ENCODE data around the gene PDE6D. TPM values are rescaled to one million over a fixed set of nuclear protein-coding genes. Genes with fewer than 3 reads are reported as not detected.

The PDE6D gene
- total RNA-seq, 4 donors from 2014 or later, result 13.0 to 25.3 (median 18.1) TPM

DNA sequence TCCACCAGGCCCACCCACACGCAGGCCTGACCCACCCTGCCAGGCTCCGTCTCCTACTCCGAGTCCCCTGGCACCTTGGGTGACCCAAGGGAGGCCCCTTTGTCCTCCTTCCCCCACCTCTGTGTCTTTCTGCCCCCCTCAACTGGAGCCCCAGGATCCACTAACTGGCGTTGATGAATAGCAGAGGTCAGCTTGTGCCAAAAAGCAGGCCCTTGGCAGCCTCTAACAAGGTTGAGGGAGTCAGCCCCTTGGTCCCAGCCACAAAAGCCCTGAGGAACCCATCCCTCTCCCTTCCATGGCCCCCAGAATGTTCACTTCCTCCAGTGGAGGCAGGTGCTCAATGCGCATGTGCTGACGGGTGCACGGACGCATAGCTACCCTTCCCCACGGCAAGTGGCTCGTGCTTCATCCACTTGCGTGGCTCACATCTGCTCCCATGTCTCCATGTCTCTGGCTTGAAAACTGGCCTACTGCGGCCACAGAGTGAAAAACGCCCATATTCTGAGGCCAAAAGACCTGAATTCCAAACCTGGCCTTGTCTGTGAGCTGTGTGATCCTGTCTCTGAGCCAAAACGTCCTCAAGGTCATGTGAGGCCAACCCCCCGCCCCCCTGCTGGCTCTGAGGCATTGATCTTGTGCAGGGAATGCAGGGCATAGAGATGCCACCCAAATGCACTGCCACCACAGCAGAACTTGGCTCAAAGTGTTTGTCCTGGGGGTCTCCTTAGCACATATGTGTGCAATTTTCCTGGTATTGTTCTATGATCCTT is 91.8 kb downstream of the PDE6D start:
- intact Hi-C loops (cut with DNase I; ENCODE audit: low total_unique reads), result no loop called here
- TF ChIP-seq POLR2A (IDR thresholded peaks at IDR 0.05), result no peak
- no peak overlapping the region for H3K4me3 ChIP-seq (ENCODE audit: low read depth, poor library complexity, severe bottlenecking)
- no peak for DNase-seq (ENCODE audit: low spot score in 2 of 2)
- WGBS, 2 donors, result 84 to 88% methylated on average over 14 to 15 of the region's 15 CpGs

DNA sequence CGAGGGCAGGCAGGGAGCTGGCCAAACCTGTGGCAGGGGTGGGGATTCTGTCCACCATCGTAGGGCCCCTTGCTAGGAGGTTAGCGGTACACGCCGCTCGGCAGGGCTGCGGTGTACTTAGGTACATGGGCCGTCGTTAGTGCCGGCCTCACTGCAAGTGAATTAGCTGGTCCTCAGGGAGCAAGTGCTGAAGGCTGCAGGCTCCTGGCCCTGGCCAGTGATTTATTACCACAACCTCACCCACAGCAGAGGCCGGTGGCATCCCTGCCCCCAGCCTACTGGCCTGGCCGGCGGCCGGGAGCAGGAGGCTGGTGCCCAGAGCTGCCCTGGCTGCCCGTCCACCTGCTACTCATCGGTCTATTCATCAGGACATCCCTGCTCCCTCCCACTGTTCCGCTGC is 92.4 kb downstream of the PDE6D start:
- TF ChIP-seq, protein P1, sequence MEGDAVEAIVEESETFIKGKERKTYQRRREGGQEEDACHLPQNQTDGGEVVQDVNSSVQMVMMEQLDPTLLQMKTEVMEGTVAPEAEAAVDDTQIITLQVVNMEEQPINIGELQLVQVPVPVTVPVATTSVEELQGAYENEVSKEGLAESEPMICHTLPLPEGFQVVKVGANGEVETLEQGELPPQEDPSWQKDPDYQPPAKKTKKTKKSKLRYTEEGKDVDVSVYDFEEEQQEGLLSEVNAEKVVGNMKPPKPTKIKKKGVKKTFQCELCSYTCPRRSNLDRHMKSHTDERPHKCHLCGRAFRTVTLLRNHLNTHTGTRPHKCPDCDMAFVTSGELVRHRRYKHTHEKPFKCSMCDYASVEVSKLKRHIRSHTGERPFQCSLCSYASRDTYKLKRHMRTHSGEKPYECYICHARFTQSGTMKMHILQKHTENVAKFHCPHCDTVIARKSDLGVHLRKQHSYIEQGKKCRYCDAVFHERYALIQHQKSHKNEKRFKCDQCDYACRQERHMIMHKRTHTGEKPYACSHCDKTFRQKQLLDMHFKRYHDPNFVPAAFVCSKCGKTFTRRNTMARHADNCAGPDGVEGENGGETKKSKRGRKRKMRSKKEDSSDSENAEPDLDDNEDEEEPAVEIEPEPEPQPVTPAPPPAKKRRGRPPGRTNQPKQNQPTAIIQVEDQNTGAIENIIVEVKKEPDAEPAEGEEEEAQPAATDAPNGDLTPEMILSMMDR (IDR thresholded peaks at IDR 0.05), result no peak
- TF ChIP-seq POLR2A (IDR thresholded peaks at IDR 0.05), result no peak
- intact Hi-C loops (cut with DNase I; ENCODE audit: low total_unique reads), result no loop called here
- no peak for DNase-seq (ENCODE audit: low spot score in 2 of 2)
- H3K4me3 ChIP-seq (ENCODE audit: low read depth, poor library complexity, severe bottlenecking), result no peak overlapping the region
- WGBS, 2 donors, result 91% methylated on average over 14 to 17 of the region's 17 CpGs

DNA sequence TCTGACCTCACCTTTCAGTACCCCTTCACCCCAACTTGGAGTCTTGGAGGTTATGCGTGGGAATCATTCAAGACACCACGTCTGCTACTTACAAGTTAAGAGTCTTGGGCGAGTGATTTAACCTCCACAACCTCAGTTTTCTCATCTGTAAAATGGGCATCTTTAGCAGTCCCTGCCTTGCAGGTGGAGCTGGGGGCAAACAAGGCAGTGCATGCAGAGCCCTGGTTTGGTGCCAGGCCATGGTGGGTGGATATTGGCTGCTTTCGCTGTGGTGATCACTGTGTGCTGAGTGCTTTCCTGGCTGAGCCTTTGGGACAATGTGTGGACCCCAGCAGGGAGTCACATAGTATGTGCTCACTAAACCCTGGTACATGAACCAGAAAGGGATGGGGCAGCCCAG is 93.1 kb downstream of the PDE6D start:
- no peak for TF ChIP-seq POLR2A (IDR thresholded peaks at IDR 0.05)
- TF ChIP-seq, protein P1 (IDR thresholded peaks at IDR 0.05), result no peak
- no peak for DNase-seq (ENCODE audit: low spot score in 2 of 2)
- WGBS, 2 donors, result 87 to 95% methylated on average over 4 of the region's 4 CpGs
- intact Hi-C loops (cut with DNase I; ENCODE audit: low total_unique reads), result no loop called here
- no peak overlapping the region for H3K4me3 ChIP-seq (ENCODE audit: low read depth, poor library complexity, severe bottlenecking)

DNA sequence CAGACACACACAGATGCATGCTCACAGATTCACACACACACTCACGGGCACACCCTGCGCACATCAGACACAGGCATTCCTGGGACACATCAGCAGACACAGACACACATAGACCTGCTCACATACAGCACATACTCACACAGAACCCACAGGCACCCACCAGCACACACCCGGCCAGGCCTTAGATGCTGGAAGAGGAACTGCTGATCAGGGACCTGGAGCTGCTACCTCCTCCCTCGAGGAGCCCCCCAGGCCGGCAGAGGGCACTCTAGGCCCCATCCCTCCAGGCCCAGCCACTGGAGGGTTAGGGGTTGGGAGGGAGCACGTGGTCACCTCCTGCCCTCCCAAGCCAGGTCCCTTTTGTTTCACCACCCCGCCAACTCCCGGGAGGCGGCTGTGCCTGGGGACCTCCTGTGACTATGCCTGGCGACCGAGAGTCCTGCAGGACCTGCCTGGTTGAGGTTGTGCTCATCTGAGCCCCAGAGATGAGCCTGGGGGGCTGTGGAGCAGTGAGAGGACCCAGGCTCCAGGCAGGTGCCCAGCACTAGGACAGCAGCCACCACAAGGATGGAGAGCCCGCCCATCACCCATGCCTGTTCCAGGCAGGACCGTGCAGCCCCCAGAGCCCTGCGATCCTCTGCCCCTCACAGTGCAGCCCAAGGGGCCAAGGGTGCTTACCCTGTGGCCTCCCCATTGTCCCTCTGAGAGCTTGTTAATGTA is 93.8 kb downstream of the PDE6D start:
- WGBS, 2 donors, result 47 to 55% methylated on average over 12 to 14 of the region's 14 CpGs
- peak in 1 of 2 donors; percentile 90 for DNase-seq (ENCODE audit: low spot score in 2 of 2)
- TF ChIP-seq, protein P1 (IDR thresholded peaks at IDR 0.05), result peak in 1 of 3 donors; percentile 6
- no peak for TF ChIP-seq POLR2A (IDR thresholded peaks at IDR 0.05)
- H3K4me3 ChIP-seq (ENCODE audit: low read depth, poor library complexity, severe bottlenecking), result no peak overlapping the region
- intact Hi-C loops (cut with DNase I; ENCODE audit: low total_unique reads), result no loop called here

DNA sequence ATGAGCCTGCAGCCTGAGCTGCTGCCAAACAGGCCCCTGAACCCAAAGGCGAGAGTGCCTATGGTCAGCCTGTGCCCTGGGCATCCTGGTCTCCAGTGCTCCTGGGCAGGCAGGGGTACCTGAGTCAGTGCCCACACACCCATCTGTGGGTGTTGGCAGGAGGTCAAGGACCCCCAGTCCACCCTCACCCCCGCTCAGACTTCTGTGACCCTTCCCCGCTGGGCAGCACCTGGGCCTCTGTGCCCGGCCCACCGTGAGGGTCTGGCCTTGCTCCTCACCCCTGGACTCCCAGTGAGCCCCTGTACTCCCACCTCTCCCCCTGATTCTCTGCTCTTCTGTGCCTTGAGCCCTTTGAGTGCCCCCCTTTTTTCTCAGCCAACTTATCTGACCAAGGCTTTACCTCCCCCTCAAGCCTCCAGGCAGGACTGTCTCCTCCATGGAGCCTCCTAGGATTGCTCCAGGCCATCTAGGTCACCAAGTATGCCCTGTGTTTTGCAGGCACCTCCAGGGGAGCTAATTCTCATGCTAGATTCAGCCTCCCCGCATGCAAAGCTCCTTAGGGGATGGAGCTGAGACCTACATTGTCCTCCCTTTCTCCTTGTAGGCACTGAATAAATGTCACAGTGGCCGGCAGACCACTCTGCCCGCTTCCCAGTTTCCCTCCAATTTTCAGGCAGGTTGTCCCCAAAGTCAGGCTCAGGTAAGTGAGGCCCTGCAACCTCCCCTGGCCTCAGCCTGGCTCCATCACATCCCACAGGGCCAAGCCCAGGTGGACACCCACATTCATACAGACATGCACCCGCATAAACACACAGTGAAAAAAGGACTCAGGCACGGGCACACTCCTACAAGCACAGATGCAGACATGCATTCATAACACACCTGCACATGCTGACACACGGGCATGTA is 94.6 kb downstream of the PDE6D start:
- no peak overlapping the region for H3K4me3 ChIP-seq (ENCODE audit: low read depth, poor library complexity, severe bottlenecking)
- intact Hi-C loops (cut with DNase I; ENCODE audit: low total_unique reads), result no loop called here
- no peak for DNase-seq (ENCODE audit: low spot score in 2 of 2)
- TF ChIP-seq, protein P1 (IDR thresholded peaks at IDR 0.05), result no peak
- TF ChIP-seq POLR2A (IDR thresholded peaks at IDR 0.05), result no peak
- 86 to 90% methylated on average over 11 of the region's 11 CpGs for WGBS, 2 donors

Data from lower leg skin (tissue), 4 donors.